ENCODE measurements around the gene FAM149B1. TPM values are rescaled to one million over a fixed set of nuclear protein-coding genes. Genes with fewer than 3 reads are reported as not detected.

FAM149B1 gene
- total and polyA plus RNA-seq, 2 of the 13 experiments (the other 11 are each of a cell fraction or from before 2014, with no cell fraction given) = 9.3 to 16.8 TPM

- no peaks in the 10 kb centered on the region for H3K36me3 ChIP-seq (replicated peaks in 1 of 2; ENCODE audit: control insufficient read depth in 1 of 2, insufficient read depth in 2 of 2, low read length in 2 of 2)
- H3K79me2 ChIP-seq (ENCODE audit: insufficient read depth, low read length) = no peaks in the 10 kb centered on the region
- H3K9me3 ChIP-seq (ENCODE audit: low read length) = peaks cover 4% of the 10 kb centered on the region; the same call in 1 of the 2 replicates
- H3K4me1 ChIP-seq (ENCODE audit: insufficient read depth, low read length) = peaks cover 4% of the 10 kb centered on the region
- in situ Hi-C loops (cut with HindIII; ENCODE audit: extremely low pct_ligation_motif_present, low pct_unique_long_range_greater_than_20kb) = no loop called here
- DNase-seq (ENCODE audit: low spot score) (no peak), FAIRE-seq (no peak), ATAC-seq (no peak)
- ChIA-PET CTCF (ENCODE audit: low intra/inter-chr PET ratio, low total read pairs) (no interaction called here), POLR2A (no interaction called here)
- no peaks in the 10 kb centered on the region for H4K20me1 ChIP-seq (ENCODE audit: insufficient read depth, low read length)
- WGBS (ENCODE audit: low lambda C conversion rate) = 97% methylated on average over 1 of the region's 1 CpG
- no peak overlapping the region for H2AFZ ChIP-seq (ENCODE audit: low read length)
- intact Hi-C loops (cut with micrococcal nuclease; ENCODE audit: unreplicated experiment) = no loop called here
- H3K27ac ChIP-seq (ENCODE audit: extremely low read length, insufficient read depth, low read length) = no peak overlapping the region
- H3K9ac ChIP-seq (ENCODE audit: insufficient read depth, low read depth, low read length) = no peak overlapping the region
- no peak overlapping the region for H3K4me3 ChIP-seq (replicated peaks in 1 of 3; ENCODE audit: insufficient read depth in 1 of 3, low read depth in 2 of 3, low read length in 3 of 3)
- H3K27me3 ChIP-seq (ENCODE audit: control insufficient read depth in 1 of 2, insufficient read depth in 2 of 2, low read length in 2 of 2) = no peaks in the 10 kb centered on the region
- no TSS peak for BruUV-seq (replicated peaks)
- no peak overlapping the region for H3K4me2 ChIP-seq (ENCODE audit: low read depth, low read length)
- TF ChIP-seq ZNF253 (CRISPR knock-in tag; IDR thresholded peaks at IDR 0.05; ENCODE audit: borderline replicate concordance) (no peak), CREB1 (IDR thresholded peaks at IDR 0.05) (no peak), CREB1 (CRISPR knock-in tag; IDR thresholded peaks at IDR 0.05) (no peak), DPF2 (CRISPR knock-in tag; IDR thresholded peaks at IDR 0.05; ENCODE audit: borderline replicate concordance, low read depth) (no peak), ZNF816 (CRISPR knock-in tag; IDR thresholded peaks at IDR 0.05; ENCODE audit: borderline replicate concordance) (no peak), ZNF513 (CRISPR knock-in tag; conservative IDR thresholded peaks at IDR 0.05) (no peak), PTBP1 (IDR thresholded peaks at IDR 0.05; ENCODE audit: low read depth, low read length, poor library complexity, severe bottlenecking) (no peak), IRF2 (CRISPR knock-in tag; IDR thresholded peaks at IDR 0.05) (no peak), ZNF644 (CRISPR knock-in tag; IDR thresholded peaks at IDR 0.05; ENCODE audit: low read depth) (no peak), SP140L (CRISPR knock-in tag; IDR thresholded peaks at IDR 0.05; ENCODE audit: borderline replicate concordance) (no peak), TCF12 (IDR thresholded peaks at IDR 0.05) (no peak), TCF12 (CRISPR knock-in tag; IDR thresholded peaks at IDR 0.05) (no peak), MIER3 (CRISPR knock-in tag; IDR thresholded peaks at IDR 0.05; ENCODE audit: borderline replicate concordance) (no peak), CTCF (CRISPR knock-in tag; IDR thresholded peaks at IDR 0.05) (no peak), FOSL1 (CRISPR knock-in tag; IDR thresholded peaks at IDR 0.05; ENCODE audit: borderline replicate concordance) (no peak)
- TF ChIP-seq, protein P1, sequence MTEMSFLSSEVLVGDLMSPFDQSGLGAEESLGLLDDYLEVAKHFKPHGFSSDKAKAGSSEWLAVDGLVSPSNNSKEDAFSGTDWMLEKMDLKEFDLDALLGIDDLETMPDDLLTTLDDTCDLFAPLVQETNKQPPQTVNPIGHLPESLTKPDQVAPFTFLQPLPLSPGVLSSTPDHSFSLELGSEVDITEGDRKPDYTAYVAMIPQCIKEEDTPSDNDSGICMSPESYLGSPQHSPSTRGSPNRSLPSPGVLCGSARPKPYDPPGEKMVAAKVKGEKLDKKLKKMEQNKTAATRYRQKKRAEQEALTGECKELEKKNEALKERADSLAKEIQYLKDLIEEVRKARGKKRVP (CRISPR knock-in tag; IDR thresholded peaks at IDR 0.05) = no peak
- TF ChIP-seq, protein P2, sequence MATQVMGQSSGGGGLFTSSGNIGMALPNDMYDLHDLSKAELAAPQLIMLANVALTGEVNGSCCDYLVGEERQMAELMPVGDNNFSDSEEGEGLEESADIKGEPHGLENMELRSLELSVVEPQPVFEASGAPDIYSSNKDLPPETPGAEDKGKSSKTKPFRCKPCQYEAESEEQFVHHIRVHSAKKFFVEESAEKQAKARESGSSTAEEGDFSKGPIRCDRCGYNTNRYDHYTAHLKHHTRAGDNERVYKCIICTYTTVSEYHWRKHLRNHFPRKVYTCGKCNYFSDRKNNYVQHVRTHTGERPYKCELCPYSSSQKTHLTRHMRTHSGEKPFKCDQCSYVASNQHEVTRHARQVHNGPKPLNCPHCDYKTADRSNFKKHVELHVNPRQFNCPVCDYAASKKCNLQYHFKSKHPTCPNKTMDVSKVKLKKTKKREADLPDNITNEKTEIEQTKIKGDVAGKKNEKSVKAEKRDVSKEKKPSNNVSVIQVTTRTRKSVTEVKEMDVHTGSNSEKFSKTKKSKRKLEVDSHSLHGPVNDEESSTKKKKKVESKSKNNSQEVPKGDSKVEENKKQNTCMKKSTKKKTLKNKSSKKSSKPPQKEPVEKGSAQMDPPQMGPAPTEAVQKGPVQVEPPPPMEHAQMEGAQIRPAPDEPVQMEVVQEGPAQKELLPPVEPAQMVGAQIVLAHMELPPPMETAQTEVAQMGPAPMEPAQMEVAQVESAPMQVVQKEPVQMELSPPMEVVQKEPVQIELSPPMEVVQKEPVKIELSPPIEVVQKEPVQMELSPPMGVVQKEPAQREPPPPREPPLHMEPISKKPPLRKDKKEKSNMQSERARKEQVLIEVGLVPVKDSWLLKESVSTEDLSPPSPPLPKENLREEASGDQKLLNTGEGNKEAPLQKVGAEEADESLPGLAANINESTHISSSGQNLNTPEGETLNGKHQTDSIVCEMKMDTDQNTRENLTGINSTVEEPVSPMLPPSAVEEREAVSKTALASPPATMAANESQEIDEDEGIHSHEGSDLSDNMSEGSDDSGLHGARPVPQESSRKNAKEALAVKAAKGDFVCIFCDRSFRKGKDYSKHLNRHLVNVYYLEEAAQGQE (IDR thresholded peaks at IDR 0.05; ENCODE audit: borderline replicate concordance in 1 of 2, low read depth in 1 of 2, low read length in 2 of 2) = no peak
Measured at GRCh38 chr10:73205890-73206289, 38.0 kb downstream of the FAM149B1 start.

Measured in HepG2 (cell line).